Neural cell (in vitro differentiated cells): ENCODE results near the gene CREBRF.

Experiments used
- POLR2AphosphoS5 ChIP-seq: IDR thresholded peaks from 2 replicates; pipeline ENCODE4 v1.6.1; 2012
- TF ChIP-seq, protein P1 (sequence below): fragments of 450-650 bp; IDR thresholded peaks from 2 replicates; pipeline ENCODE4 v1.5.1; 2014; ENCODE audit warnings: antibody characterized with exemption, mild to moderate bottlenecking, moderate library complexity; ENCODE audit not compliant: poor library complexity, severe bottlenecking

DNA sequence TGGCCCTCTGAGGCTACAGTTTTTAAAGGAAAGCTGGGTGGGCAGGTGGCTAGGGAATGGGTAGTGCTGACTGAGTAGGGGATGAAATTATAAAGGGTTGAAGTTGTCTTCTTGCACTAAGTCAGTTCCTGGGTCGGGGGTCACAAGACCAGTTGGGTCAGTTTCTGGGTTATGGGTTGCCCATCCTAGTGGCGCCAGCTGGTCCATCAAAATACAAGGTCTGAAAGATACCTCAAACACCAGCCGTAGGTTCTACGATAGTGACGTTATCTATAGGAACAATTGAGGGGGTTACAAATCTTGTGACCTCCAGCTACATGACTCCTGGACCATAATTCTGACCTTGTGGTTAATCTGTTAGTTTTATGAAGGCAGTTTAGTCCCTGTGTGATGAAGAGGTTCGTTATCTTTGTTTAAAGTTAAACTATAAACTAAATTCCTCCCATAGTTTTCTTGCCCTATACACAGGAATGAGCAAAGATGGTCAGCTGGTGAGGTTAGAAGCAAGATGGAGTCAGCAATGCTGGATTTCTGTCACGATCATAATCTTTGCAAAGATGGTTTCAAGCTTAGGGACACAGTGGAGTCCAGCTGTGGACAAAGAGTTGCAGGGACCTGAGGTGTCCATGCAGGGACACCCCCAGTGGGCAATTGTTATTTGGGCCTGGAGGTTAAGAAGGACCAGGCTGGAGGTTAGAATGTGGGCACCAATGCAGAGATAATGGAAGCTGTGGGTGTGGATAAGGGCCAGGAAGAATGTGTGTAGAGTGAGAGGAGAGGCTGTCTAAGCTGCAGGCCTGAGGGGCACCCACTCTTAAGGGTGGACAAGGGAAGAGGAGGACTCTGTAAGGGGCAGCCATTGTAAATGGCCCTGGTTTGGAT, 14.0 kb upstream of the CREBRF start:
- TF ChIP-seq, protein P1, sequence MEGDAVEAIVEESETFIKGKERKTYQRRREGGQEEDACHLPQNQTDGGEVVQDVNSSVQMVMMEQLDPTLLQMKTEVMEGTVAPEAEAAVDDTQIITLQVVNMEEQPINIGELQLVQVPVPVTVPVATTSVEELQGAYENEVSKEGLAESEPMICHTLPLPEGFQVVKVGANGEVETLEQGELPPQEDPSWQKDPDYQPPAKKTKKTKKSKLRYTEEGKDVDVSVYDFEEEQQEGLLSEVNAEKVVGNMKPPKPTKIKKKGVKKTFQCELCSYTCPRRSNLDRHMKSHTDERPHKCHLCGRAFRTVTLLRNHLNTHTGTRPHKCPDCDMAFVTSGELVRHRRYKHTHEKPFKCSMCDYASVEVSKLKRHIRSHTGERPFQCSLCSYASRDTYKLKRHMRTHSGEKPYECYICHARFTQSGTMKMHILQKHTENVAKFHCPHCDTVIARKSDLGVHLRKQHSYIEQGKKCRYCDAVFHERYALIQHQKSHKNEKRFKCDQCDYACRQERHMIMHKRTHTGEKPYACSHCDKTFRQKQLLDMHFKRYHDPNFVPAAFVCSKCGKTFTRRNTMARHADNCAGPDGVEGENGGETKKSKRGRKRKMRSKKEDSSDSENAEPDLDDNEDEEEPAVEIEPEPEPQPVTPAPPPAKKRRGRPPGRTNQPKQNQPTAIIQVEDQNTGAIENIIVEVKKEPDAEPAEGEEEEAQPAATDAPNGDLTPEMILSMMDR, result no peak
- no peak for TF ChIP-seq POLR2AphosphoS5
